NCI-H748 (cell line): ENCODE results near the gene SRRM2.

Experiments
- DNase-seq: peaks from one replicate; lab custom pipeline; 2025; ENCODE audit not compliant: unreplicated experiment; lab: John Stamatoyannopoulos, UW

SRRM2 gene

GRCh38 chr16:2737895-2738418 is 14.5 kb upstream of the SRRM2 start:
- no peak for DNase-seq

- DNase-seq = no peak
These were observed 13.8 kb upstream of the SRRM2 start for GRCh38 chr16:2738615-2739014.

GRCh38 chr16:2739625-2740430 is 12.6 kb upstream of the SRRM2 start:
- DNase-seq = no peak

GRCh38 chr16:2740476-2740875 is 12.0 kb upstream of the SRRM2 start:
- no peak for DNase-seq

- DNase-seq = no peak
These were observed 11.3 kb upstream of the SRRM2 start for GRCh38 chr16:2741168-2741567.

GRCh38 chr16:2742323-2743006 is 10.0 kb upstream of the SRRM2 start:
- no peak for DNase-seq

GRCh38 chr16:2743007-2743810 is 9.2 kb upstream of the SRRM2 start:
- DNase-seq = no peak

GRCh38 chr16:2744711-2745110 is 7.7 kb upstream of the SRRM2 start:
- no peak for DNase-seq

GRCh38 chr16:2745116-2745890 is 7.1 kb upstream of the SRRM2 start:
- DNase-seq = no peak

GRCh38 chr16:2745961-2746360 is 6.5 kb upstream of the SRRM2 start:
- no peak for DNase-seq

GRCh38 chr16:2748757-2749455 is 3.5 kb upstream of the SRRM2 start:
- no peak for DNase-seq

GRCh38 chr16:2749476-2749875 is 3.0 kb upstream of the SRRM2 start:
- DNase-seq = no peak

GRCh38 chr16:2749936-2750335 is 2.5 kb upstream of the SRRM2 start:
- no peak for DNase-seq

- peak; percentile 85 for DNase-seq
These were observed 832 bp upstream of the SRRM2 start for GRCh38 chr16:2751577-2752034.

GRCh38 chr16:2752850-2753732 is 653 bp downstream of the SRRM2 start:
- peak; percentile 80 for DNase-seq

- peak; percentile 15 for DNase-seq
These were observed 1.2 kb downstream of the SRRM2 start for GRCh38 chr16:2753733-2754020.

- DNase-seq = no peak
These were observed 2.7 kb downstream of the SRRM2 start for GRCh38 chr16:2755158-2755557.

- DNase-seq = no peak
These were observed 4.0 kb downstream of the SRRM2 start for GRCh38 chr16:2756288-2757015.

- DNase-seq = no peak
These were observed 4.9 kb downstream of the SRRM2 start for GRCh38 chr16:2757344-2757743.
